Peyer's patch (tissue), 4 donors: Measurements from ENCODE around the gene MRPL39.

Source experiments
- CTCF ChIP-seq, 6 experiments: fragments of 450-650 bp in 4 of 6; fragments of 200-600 bp in 2 of 6; sonication (generic) in 1 of 6; IDR thresholded peaks; one replicate each; pipeline ENCODE4 v1.5.1; 2017 to 2019; ENCODE audit warnings: antibody characterized with exemption in 6 of 6, mild to moderate bottlenecking in 3 of 6, moderate library complexity in 1 of 6
- POLR2A ChIP-seq, 2 donors: fragments of 450-650 bp; IDR thresholded peaks; one replicate each; pipeline ENCODE4 v1.5.1; 2017; ENCODE audit warnings: antibody characterized with exemption in 2 of 2, mild to moderate bottlenecking in 2 of 2, moderate library complexity in 2 of 2

- no peak for TF ChIP-seq CTCF (IDR thresholded peaks at IDR 0.05)
- TF ChIP-seq POLR2A (IDR thresholded peaks at IDR 0.05), result no peak
Measured at GRCh38 chr21:25586791-25587190, 20.5 kb downstream of the MRPL39 start.
